ENCODE data around the gene F3.

F3 gene

DNA sequence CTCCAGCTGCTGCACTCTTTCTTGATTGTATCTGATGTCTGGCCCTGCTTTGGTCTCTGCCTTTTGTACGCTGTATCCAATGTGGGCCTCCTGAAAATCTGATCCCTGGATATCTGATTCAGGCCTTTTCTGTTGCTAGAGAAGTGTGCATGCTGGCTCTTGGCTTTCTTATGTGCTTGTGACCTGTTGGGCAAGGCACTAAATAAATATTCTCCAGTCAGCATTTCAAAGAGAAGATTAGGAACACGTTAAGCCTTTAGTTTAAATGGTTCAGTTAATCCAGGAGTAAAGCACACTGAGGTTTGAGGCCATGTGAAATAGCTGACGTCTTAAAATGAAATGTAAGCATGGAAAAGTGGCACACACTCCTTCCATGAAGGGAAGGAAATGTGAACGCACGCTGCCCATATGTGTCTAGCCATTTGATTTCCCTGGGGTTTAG is 9.3 kb upstream of the F3 start:
- no peak overlapping the region for H3K4me3 ChIP-seq (ENCODE audit: low read length)
- DNase-seq (ENCODE audit: low read depth): no peak
- TF ChIP-seq, protein P1, sequence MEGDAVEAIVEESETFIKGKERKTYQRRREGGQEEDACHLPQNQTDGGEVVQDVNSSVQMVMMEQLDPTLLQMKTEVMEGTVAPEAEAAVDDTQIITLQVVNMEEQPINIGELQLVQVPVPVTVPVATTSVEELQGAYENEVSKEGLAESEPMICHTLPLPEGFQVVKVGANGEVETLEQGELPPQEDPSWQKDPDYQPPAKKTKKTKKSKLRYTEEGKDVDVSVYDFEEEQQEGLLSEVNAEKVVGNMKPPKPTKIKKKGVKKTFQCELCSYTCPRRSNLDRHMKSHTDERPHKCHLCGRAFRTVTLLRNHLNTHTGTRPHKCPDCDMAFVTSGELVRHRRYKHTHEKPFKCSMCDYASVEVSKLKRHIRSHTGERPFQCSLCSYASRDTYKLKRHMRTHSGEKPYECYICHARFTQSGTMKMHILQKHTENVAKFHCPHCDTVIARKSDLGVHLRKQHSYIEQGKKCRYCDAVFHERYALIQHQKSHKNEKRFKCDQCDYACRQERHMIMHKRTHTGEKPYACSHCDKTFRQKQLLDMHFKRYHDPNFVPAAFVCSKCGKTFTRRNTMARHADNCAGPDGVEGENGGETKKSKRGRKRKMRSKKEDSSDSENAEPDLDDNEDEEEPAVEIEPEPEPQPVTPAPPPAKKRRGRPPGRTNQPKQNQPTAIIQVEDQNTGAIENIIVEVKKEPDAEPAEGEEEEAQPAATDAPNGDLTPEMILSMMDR (IDR thresholded peaks at IDR 0.05; ENCODE audit: insufficient read depth, low read depth, low read length, missing control alignments): no peak

DNA sequence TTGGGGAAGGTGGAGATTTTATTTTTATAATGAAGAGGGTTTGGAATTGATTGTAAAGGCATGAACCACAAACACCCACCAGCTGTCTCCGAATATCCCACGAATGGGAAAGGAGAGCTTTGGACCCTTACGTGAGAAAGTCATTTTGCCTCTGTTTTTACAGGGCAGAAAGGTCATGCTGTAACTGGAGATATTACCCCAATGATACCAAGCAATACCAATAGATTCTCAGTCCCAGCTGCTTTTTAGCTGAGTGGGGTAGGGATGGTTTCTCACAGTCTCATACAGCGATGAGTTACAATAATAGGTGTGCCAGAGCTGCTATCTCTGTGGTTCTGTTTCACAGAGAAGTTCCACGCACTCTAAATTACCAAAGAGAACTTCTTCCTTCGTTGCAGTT is 8.8 kb upstream of the F3 start:
- no peak overlapping the region for H3K4me3 ChIP-seq (ENCODE audit: low read length)
- DNase-seq (ENCODE audit: low read depth): no peak
- TF ChIP-seq, protein P1 (IDR thresholded peaks at IDR 0.05; ENCODE audit: insufficient read depth, low read depth, low read length, missing control alignments): no peak

DNA sequence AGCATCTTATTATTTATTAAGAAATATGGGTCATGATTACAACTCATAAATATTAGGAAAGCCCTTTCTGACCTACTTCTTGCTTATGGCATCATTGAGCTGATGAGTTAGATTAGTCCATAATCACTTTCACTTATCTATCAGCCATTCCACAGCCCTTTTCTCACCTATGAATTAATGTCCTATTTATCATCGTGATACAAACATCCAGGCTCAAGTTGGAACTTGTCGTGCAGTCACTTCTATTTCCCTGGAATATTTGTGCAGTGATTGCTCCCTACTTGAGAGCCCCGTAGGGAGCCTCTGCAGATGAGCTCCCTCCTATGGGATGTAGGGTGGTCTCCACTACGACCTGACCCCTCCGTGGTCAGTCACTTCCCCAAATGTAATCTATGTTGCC is 8.1 kb upstream of the F3 start:
- DNase-seq (ENCODE audit: low read depth): peak; percentile 91
- TF ChIP-seq, protein P1 (IDR thresholded peaks at IDR 0.05; ENCODE audit: insufficient read depth, low read depth, low read length, missing control alignments): no peak
- H3K4me3 ChIP-seq (ENCODE audit: low read length): no peak overlapping the region

DNA sequence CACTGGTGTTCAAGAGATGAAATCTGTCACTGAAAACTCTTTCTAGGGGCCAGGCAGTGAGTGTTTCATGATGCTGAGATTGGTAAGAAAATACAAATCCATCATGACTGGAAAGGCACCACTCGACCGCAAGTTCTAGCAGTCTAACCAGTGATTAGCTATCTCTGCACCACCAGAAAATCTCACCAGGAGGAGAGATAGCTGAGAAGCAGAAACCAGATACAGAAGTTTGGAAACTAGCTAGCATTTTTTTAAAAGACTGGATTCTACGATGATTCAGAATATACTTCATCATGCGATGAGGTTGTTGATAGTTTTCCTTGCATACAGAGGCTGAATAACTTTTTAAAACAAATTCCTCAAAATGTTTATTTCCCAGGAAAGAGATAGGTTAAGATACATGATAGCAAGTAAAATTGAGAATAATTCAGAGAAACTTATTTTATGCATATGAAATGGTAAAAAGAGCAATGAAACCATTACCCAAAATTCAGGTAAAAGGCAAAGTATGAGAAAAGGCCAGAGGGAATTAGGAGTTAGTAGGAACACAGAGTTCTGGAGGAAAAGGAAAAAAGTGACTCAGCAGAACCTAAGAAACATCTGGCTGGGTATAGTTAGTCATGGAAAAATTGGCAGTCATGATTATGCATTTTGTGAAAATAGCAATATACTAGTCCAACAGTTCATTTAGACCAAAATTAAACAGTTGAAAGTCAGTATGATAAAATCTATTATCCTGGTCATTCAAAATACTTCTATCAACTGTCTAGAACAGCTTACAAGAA is 3.3 kb upstream of the F3 start:
- TF ChIP-seq, protein P1 (IDR thresholded peaks at IDR 0.05; ENCODE audit: insufficient read depth, low read depth, low read length, missing control alignments): peak; percentile 19
- H3K4me3 ChIP-seq (ENCODE audit: low read length): no peak overlapping the region
- peak; percentile 77 for DNase-seq (ENCODE audit: low read depth)

DNA sequence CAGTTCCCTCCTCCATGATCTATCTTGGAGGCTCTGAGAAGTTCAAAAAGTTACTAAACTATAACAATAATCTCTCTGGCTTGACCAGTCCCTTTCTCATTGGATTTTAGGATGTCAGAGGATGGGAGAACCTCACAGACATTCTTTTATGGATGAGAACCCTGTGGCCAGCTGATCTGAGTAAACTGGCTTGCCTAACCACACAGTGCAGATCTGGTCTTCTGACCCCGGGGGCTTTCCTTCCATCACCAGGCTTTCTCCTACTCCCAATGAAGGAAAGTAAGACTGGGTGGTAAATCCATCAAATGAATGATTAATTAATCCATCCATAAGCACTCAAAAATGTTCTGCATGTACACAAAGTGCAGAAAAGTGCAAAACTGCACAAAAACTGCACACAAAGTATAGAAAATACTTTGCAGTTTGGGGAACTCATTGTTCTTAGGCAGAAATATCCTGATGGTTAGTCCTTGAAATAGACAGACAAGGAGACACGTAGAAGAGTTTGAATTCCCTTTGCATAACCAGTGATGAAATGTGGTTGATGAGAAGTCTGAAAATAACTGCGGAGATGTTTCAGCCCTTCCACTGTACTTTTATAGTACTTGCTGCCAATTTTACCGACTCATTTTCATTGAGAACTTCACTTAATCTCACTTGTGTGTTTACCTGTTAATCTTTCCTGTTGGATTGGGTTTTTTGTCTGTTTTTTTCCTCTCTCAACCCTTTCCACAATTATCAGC is 2.5 kb upstream of the F3 start:
- peak overlapping the region; percentile 8 for H3K4me3 ChIP-seq (ENCODE audit: low read length)
- peak; percentile 58 for DNase-seq (ENCODE audit: low read depth)
- TF ChIP-seq, protein P1 (IDR thresholded peaks at IDR 0.05; ENCODE audit: insufficient read depth, low read depth, low read length, missing control alignments): no peak

DNA sequence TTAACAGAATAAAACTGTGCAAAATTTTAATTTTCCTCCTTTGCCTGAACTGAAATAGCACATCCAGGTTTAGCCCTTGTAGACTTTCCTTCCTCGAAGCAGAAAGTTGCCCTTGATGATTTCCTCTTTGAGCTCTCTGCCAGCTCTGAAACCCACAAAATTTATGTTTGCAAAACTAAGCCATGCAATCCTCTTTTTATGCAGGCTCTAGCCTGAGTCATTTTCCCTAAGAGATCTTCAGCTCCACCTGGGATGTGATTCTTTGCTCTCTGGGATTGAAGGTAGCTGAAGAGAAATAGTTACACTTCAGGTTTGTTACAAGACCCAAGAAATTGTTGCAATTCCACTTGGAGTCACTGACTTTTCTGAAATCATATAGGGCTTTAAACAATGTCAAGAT is 1.4 kb upstream of the F3 start:
- TF ChIP-seq, protein P1 (IDR thresholded peaks at IDR 0.05; ENCODE audit: insufficient read depth, low read depth, low read length, missing control alignments): no peak
- H3K4me3 ChIP-seq (ENCODE audit: low read length): peak overlapping the region; percentile 58
- DNase-seq (ENCODE audit: low read depth): peak; percentile 54

Data from epithelial cell of esophagus (primary cell).